Bronchial epithelial cell (primary cell): Measurements from ENCODE around the gene CDK6. TPM values are rescaled to one million over a fixed set of nuclear protein-coding genes. Genes with fewer than 3 reads are reported as not detected.
A peak's percentile ranks its signal among the peaks of the same experiment; 100 is the strongest.
"Not testable (repeated sequence)": the region's sequence is repeated elsewhere in the genome, so short reads cannot be mapped to it uniquely, and the experiment has no call there.

Experiments
- DNase-seq: peaks from one replicate; pipeline ENCODE4 v3.0.0-alpha.2; 2010; ENCODE audit warnings: low read depth
- FAIRE-seq: peaks from 2 replicates; lab custom pipeline; 2011; peaks lifted over from hg19 to GRCh38; lab: Jason Lieb, UNC
- H3K27me3 ChIP-seq: 2 replicates; pipeline ENCODE4 v1.5.1; 2011; ENCODE audit warnings: low read length; ENCODE audit not compliant: control insufficient read depth, insufficient read depth
- H3K36me3 ChIP-seq: 2 replicates; pipeline ENCODE4 v1.5.1; 2011; ENCODE audit warnings: low read length; ENCODE audit not compliant: control insufficient read depth, insufficient read depth
- H3K4me3 ChIP-seq: 2 replicates; pipeline ENCODE4 v1.5.1; 2011; ENCODE audit warnings: mild to moderate bottlenecking, low read depth, low read length, control low read depth
- total RNA-seq: library from RNA; depleted of rRNA; stranded (reverse); fragments of >200 nt; gene quantifications from 2 replicates; pipeline ENCODE4 v1.2.1, GENCODE V29; 2014
- TF ChIP-seq, protein P1 (sequence below): IDR thresholded peaks from 2 replicates; pipeline ENCODE4 v1.5.1; 2011; ENCODE audit warnings: mild to moderate bottlenecking, moderate library complexity, low read length, control low read depth, inconsistent platforms; ENCODE audit not compliant: insufficient read depth, severe bottlenecking

CDK6 gene
- total RNA-seq, 1 donor from 2014 or later: 52.9 TPM

DNA sequence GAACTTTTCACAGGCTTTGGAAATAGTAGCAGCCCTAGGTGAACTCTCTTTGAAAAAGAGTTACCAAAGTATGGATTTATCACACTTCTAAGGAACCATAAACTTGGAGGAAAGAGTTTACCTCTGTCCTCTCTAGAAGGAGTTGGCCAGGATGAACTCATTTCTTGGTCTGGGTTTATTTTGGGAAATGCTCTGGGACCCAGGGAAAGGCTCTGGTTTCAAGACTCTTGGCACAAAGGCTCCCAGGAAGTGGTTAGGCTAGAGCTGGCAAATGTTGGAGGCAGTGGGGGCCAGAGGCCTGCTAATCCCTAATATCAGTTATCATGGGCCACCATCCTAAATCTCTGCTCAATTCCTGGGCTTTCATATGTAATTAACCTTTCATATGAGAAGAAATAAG, 36.3 kb upstream of the CDK6 start:
- TF ChIP-seq, protein P1, sequence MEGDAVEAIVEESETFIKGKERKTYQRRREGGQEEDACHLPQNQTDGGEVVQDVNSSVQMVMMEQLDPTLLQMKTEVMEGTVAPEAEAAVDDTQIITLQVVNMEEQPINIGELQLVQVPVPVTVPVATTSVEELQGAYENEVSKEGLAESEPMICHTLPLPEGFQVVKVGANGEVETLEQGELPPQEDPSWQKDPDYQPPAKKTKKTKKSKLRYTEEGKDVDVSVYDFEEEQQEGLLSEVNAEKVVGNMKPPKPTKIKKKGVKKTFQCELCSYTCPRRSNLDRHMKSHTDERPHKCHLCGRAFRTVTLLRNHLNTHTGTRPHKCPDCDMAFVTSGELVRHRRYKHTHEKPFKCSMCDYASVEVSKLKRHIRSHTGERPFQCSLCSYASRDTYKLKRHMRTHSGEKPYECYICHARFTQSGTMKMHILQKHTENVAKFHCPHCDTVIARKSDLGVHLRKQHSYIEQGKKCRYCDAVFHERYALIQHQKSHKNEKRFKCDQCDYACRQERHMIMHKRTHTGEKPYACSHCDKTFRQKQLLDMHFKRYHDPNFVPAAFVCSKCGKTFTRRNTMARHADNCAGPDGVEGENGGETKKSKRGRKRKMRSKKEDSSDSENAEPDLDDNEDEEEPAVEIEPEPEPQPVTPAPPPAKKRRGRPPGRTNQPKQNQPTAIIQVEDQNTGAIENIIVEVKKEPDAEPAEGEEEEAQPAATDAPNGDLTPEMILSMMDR: no peak
- Histone ChIP-seq H3K27me3 (no peaks in the 10 kb centered on the region), H3K4me3 (no peak overlapping the region), H3K36me3 (no peaks in the 10 kb centered on the region)
- DNase-seq (peak; percentile 65), FAIRE-seq (no peak)

DNA sequence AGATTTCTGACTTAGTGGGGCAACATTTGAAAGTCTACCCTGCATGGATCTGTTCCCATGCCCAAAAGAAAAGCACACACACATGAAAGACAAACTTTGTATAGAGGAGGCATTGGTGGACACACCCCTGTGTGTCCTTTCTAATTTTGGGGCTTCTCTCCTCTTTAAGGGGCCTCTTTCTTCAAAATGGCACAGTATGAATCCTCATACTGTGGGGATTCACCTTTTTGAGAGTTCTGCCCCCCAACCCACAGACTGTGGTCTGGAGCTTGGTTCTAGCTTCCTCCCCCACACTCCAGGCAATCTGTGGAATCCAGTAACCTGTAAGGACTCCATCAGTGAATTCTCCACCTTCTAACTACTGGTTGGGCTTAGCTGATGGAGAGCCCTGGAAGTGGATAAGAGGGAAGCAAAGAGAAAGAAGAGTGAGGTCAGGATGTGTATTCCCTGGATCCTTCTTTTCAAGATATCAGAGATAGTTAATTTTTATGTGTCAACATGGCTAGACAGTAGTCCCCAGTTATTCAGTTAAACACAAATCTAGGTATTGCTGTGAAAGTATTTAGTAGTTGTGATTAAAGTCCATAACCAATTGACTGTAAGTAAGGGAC, 32.4 kb upstream of the CDK6 start:
- TF ChIP-seq, protein P1: no peak
- FAIRE-seq (no peak), DNase-seq (no peak)
- no peaks in the 10 kb centered on the region for H3K36me3 ChIP-seq
- no peak overlapping the region for H3K4me3 ChIP-seq
- no peaks in the 10 kb centered on the region for H3K27me3 ChIP-seq

DNA sequence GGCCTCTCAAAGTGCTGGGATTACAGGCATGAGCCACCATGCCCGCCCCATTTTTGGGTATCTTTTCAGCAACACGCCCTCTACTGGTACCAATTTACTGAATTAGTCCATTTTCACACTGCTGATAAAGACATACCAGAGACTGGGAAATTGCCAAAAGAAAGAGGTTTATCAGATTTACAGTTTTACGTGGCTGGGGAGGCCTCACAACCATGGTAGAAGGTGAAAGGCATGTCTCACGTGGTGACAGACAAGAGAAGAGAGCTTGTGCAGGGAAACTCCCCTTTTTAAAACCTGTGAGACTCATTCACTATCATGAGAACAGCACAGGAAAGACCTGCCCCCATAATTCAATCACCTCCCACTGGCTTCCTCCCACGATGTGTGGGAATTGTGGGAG, 27.8 kb upstream of the CDK6 start:
- not testable (repeated sequence) for FAIRE-seq, H3K27me3 ChIP-seq, H3K4me3 ChIP-seq, H3K36me3 ChIP-seq, DNase-seq

DNA sequence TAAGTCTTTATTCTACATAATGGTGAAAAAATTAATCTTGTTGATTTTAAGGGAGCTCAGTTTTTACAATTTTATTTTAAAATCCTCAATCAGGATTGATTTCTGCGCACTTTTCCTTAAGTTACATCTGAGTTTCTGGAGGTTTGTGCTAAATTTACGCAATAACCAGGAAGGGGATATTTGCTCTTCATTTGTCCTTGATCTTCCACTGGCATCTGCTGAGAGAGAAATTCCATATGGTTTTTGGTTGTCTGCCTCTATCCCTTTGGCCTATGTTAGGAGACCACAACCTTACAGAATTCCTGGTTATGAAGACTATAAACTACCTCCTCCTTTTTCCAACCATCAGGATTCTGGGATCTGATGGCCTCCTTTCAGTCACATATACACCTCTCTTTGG, 20.1 kb upstream of the CDK6 start:
- no peak overlapping the region for H3K4me3 ChIP-seq
- TF ChIP-seq, protein P1: no peak
- H3K36me3 ChIP-seq: no peaks in the 10 kb centered on the region
- DNase-seq (no peak), FAIRE-seq (no peak)
- no peaks in the 10 kb centered on the region for H3K27me3 ChIP-seq

DNA sequence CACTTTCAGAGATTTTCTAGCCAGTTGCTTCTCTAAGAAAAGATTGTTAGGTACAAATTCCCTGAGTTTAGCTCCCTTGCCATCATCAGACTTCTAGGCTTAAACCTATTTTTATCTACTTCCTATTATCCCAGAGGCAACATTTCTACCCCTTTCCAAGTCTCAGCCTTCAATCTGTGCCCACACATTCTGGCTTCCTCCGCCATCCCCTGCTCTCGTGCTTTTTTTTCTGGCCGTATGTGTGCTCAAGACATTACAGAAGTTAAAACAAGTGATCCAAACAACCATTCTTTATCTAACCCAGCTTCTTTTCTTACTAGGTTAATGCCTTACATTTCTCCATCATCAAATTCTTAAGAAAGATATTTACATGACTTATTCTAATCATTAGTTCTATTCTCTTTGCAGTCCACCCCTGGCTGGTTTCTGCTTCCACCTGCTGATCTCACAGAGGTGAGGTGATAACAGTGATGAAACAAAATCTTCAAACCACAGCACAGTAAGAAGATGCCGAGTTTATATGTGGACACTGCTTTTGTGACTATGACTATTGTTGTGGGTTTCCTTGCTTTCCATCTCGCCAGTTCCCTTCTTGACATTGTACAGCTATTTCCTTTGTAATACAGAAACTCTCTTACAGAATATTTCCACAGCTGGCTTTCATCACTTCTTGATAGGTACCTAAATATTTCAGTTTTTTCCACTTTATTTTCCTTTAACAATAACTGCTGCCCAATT, 18.3 kb upstream of the CDK6 start:
- FAIRE-seq: no peak

DNA sequence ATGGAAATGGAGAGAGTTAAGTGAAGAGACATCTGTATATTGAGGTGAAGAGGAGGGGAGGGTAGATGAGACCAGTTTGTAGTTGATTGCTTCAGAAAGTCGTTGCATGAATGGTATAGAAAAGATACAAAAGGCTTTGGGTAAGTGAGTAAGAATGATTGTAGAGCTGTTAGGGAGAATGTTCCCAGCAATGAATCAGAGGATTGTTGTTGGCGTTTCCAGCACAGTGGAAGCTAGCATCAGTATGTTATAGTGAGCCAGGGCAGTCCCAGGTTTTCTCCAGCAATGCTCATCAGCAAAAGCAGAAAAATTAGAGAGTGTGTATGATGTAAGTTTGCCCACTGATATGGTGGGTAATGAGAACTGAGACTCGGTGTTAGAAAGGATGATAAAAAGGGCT, 15.4 kb upstream of the CDK6 start:
- DNase-seq: peak; percentile 48
- no peak overlapping the region for H3K4me3 ChIP-seq
- TF ChIP-seq, protein P1: no peak
- H3K27me3 ChIP-seq: no peaks in the 10 kb centered on the region
- no peaks in the 10 kb centered on the region for H3K36me3 ChIP-seq
- FAIRE-seq: no peak

More for the DNA sequence above, 18.3 kb upstream of the CDK6 start:
- H3K4me3 ChIP-seq: no peak overlapping the region
- no peaks in the 10 kb centered on the region for H3K36me3 ChIP-seq
- no peaks in the 10 kb centered on the region for H3K27me3 ChIP-seq
- no peak for DNase-seq
- TF ChIP-seq, protein P1: no peak
